Endothelial cell of umbilical vein (primary cell): ENCODE data around the gene SPRY1. TPM values are rescaled to one million over a fixed set of nuclear protein-coding genes. Genes with fewer than 3 reads are reported as not detected.

ENCODE experiments used
- BruUV-seq: library from RNA; stranded (reverse); fragments of 400-500 nt; replicated peaks from 2 replicates; lab custom pipeline; 2021; lab: Mats Ljungman, UMichigan
- CTCF ChIA-PET: fragments of 300-600, 350-600 bp; sonication (Branson Sonifier 250); formaldehyde crosslinking; loops from one replicate; lab custom pipeline; 2021; ENCODE audit warnings: antibody characterized with exemption, inconsistent platforms; lab: Charles Lee
- POLR2A ChIA-PET: fragments of 300-600, 350-600 bp; sonication (Branson Sonifier 250); formaldehyde crosslinking; loops from one replicate; lab custom pipeline; 2021; ENCODE audit warnings: antibody characterized with exemption, inconsistent platforms; lab: Charles Lee
- DNase-seq: peaks from one replicate; pipeline ENCODE4 v3.0.0-alpha.2; 2011; ENCODE audit warnings: low read depth, low spot score
- FAIRE-seq: peaks from 2 replicates; lab custom pipeline; 2011; peaks lifted over from hg19 to GRCh38; lab: Jason Lieb, UNC
- H2AFZ ChIP-seq: 2 replicates; pipeline ENCODE4 v1.6.0; 2012; ENCODE audit warnings: low read depth, low read length, control low read depth, inconsistent platforms
- H3K27ac ChIP-seq: 2 replicates; pipeline ENCODE4 v1.5.1; 2011; ENCODE audit warnings: low read depth, mild to moderate bottlenecking, control low read depth, low read length, moderate library complexity; ENCODE audit not compliant: insufficient read depth
- H3K27me3 ChIP-seq, 2 experiments: 2 replicates each; pipeline versions ENCODE4 v1.6.0 to v1.6.1; 2011; ENCODE audit warnings: low read length in 2 of 2, mixed read lengths in 1 of 2; ENCODE audit not compliant: control insufficient read depth in 2 of 2, insufficient read depth in 2 of 2
- H3K36me3 ChIP-seq, 2 experiments: 2 replicates in 1 of 2; 3 replicates in 1 of 2; pipeline ENCODE4 v1.5.1; 2011; ENCODE audit warnings: low read length in 2 of 2, mild to moderate bottlenecking in 1 of 2, moderate library complexity in 1 of 2; ENCODE audit not compliant: control insufficient read depth in 2 of 2, insufficient read depth in 2 of 2; ENCODE audit errors: extremely low read depth in 1 of 2
- H3K4me1 ChIP-seq: 3 replicates; pipeline ENCODE4 v1.5.1; 2011; ENCODE audit warnings: mild to moderate bottlenecking, low read length; ENCODE audit not compliant: control insufficient read depth, insufficient read depth; ENCODE audit errors: extremely low read depth
- H3K4me2 ChIP-seq: 2 replicates; pipeline ENCODE4 v1.6.1; 2011; ENCODE audit warnings: low read length, control low read depth, mixed read lengths; ENCODE audit not compliant: insufficient read depth
- H3K4me3 ChIP-seq, 3 experiments: fragments of 200-600 bp in 1 of 3; sonication (generic), shearing (Covaris generic) in 1 of 3; replicated peaks in 1 of 3; 2 replicates each; pipeline ENCODE4 v1.5.1; 2011 to 2016; ENCODE audit warnings: control low read depth in 3 of 3, low read length in 3 of 3, mild to moderate bottlenecking in 2 of 3, inconsistent platforms in 1 of 3, low read depth in 1 of 3, moderate library complexity in 1 of 3; ENCODE audit not compliant: insufficient read depth in 1 of 3
- H3K79me2 ChIP-seq: 2 replicates; pipeline ENCODE4 v1.6.0; 2012; ENCODE audit warnings: low read length, inconsistent platforms; ENCODE audit not compliant: control insufficient read depth, insufficient read depth
- H3K9ac ChIP-seq: replicated peaks from 2 replicates; pipeline ENCODE3; 2011; ENCODE audit warnings: low read length, control low read depth; ENCODE audit not compliant: insufficient read depth; ENCODE audit errors: extremely low read depth
- H3K9me1 ChIP-seq: replicated peaks from 3 replicates; pipeline ENCODE4 v1.6.0; 2011; ENCODE audit warnings: mild to moderate bottlenecking, low read length; ENCODE audit not compliant: control insufficient read depth, insufficient read depth; ENCODE audit errors: extremely low read depth
- H3K9me3 ChIP-seq: replicated peaks from 2 replicates; pipeline ENCODE4 v1.5.1; 2012; ENCODE audit warnings: low read length, inconsistent platforms; ENCODE audit not compliant: control insufficient read depth, insufficient read depth
- H4K20me1 ChIP-seq: replicated peaks from 2 replicates; pipeline ENCODE3; 2011; ENCODE audit warnings: mild to moderate bottlenecking, low read length; ENCODE audit not compliant: control insufficient read depth, insufficient read depth; ENCODE audit errors: extremely low read depth
- FOS ChIP-seq: IDR thresholded peaks from 2 replicates; pipeline ENCODE4 v1.6.1; 2011; ENCODE audit warnings: mild to moderate bottlenecking, low read length, moderate library complexity, borderline replicate concordance; ENCODE audit not compliant: insufficient read depth
- GATA2 ChIP-seq: IDR thresholded peaks from 2 replicates; pipeline ENCODE4 v1.7.0; 2011; ENCODE audit warnings: low read depth, mild to moderate bottlenecking, moderate library complexity, mixed read lengths, low read length; ENCODE audit not compliant: insufficient read length, insufficient read depth
- JUN ChIP-seq: IDR thresholded peaks from 2 replicates; pipeline ENCODE4 v1.6.1; 2011; ENCODE audit warnings: borderline replicate concordance, low read depth; ENCODE audit not compliant: insufficient read length, insufficient read depth
- MYC ChIP-seq: IDR thresholded peaks from one replicate; pipeline ENCODE4 v1.6.1; 2011; ENCODE audit warnings: mild to moderate bottlenecking, low read depth, low read length
- POLR2AphosphoS5 ChIP-seq: IDR thresholded peaks from 2 replicates; pipeline ENCODE4 v1.6.1; 2012; ENCODE audit warnings: low read depth, mild to moderate bottlenecking, control low read depth, low read length, moderate library complexity; ENCODE audit not compliant: insufficient read depth
- dilution Hi-C: fragments of 300-500 bp; cut with MboI; formaldehyde crosslinking; loops from one replicate; pipeline ENCODE4 v1.15.0; 2019; ENCODE audit warnings: low sequenced_read_pairs; ENCODE audit not compliant: extremely low pct_ligation_motif_present
- intact Hi-C: fragments of 100-400 bp; cut with micrococcal nuclease; formaldehyde crosslinking; loops from one replicate; pipeline ENCODE4 v1.10.0; 2022
- polyA plus RNA-seq, 4 experiments: library from polyadenylated mRNA; depleted of rRNA in 3 of 4; stranded (reverse) in 3 of 4; unstranded in 1 of 4; fragments of >200 nt; gene quantifications; 2 replicates each; pipeline versions ENCODE4 v1.2.1 to v1.2.3, GENCODE V29; 2011 to 2012; ENCODE audit warnings: missing spikeins in 1 of 4
- total RNA-seq: library from RNA; stranded (reverse); gene quantifications from 2 replicates; pipeline ENCODE4 v1.2.3, GENCODE V29; 2021
- TF ChIP-seq, protein P1 (sequence below), 2 donors: IDR thresholded peaks; 1 replicate in 1 of 2; 2 replicates in 1 of 2; pipeline ENCODE4 v1.5.1; 2011; ENCODE audit warnings: low read length in 2 of 2, mild to moderate bottlenecking in 2 of 2, moderate library complexity in 2 of 2, control low read depth in 1 of 2, inconsistent platforms in 1 of 2, low read depth in 1 of 2; ENCODE audit not compliant: insufficient read depth in 1 of 2; ENCODE audit errors: extremely low read depth in 1 of 2
- TF ChIP-seq, protein P2 (sequence below): IDR thresholded peaks from 2 replicates; pipeline ENCODE4 v1.6.1; 2011; ENCODE audit not compliant: insufficient read depth, insufficient read length

SPRY1 gene
- total and polyA plus RNA-seq, 2 donors (not counting 3 experiments of a cell fraction or from before 2014, with no cell fraction given) = 14.1 to 43.7 TPM

DNA sequence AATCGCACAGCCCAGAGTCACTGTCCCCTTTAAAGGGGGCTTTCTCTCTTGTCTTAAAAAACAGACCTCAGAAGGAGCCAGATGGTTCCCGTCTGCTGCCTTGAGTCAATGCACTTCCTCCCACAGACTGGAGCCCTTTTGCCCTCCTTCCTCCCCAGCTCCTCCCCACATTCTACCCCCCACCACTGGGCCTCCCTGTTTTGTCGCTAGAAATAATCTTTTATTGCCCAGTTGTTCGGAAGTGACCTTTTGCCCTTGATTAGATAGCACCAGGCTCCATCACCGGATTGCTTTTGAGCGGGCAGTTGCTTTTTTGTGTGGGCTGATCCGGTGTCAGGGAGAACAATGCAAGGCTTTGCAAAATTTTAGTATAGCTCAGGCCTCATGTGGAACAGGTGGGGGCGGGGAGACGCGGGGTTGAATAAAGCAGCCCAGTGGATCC lies 47.7 kb downstream of the SPRY1 start:
- no peak overlapping the region for H3K4me3 ChIP-seq
- CTCF ChIA-PET = interaction anchor here (0.6 to 2.7 kb wide), 8 partner anchors 9 to 328 kb away, joined by 3 to 7 read pairs (median 4); partner anchors contain the start of gene SPRY1
- H3K79me2 ChIP-seq = no peaks in the 10 kb centered on the region
- DNase-seq (peak; percentile 75), FAIRE-seq (peak; percentile 91)
- TF ChIP-seq MYC (no peak), GATA2 (peak; percentile 93), JUN (peak; percentile 19), POLR2AphosphoS5 (peak; percentile 78), FOS (peak; percentile 73)
- TF ChIP-seq, protein P1, sequence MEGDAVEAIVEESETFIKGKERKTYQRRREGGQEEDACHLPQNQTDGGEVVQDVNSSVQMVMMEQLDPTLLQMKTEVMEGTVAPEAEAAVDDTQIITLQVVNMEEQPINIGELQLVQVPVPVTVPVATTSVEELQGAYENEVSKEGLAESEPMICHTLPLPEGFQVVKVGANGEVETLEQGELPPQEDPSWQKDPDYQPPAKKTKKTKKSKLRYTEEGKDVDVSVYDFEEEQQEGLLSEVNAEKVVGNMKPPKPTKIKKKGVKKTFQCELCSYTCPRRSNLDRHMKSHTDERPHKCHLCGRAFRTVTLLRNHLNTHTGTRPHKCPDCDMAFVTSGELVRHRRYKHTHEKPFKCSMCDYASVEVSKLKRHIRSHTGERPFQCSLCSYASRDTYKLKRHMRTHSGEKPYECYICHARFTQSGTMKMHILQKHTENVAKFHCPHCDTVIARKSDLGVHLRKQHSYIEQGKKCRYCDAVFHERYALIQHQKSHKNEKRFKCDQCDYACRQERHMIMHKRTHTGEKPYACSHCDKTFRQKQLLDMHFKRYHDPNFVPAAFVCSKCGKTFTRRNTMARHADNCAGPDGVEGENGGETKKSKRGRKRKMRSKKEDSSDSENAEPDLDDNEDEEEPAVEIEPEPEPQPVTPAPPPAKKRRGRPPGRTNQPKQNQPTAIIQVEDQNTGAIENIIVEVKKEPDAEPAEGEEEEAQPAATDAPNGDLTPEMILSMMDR (IDR thresholded peaks at IDR 0.05; ENCODE audit: extremely low read depth in 1 of 2, insufficient read depth in 1 of 2, low read depth in 1 of 2, low read length in 2 of 2) = no peak
- TF ChIP-seq, protein P2, sequence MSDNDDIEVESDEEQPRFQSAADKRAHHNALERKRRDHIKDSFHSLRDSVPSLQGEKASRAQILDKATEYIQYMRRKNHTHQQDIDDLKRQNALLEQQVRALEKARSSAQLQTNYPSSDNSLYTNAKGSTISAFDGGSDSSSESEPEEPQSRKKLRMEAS = no peak
- dilution Hi-C loops = no loop called here
- no peaks in the 10 kb centered on the region for H3K9me3 ChIP-seq
- POLR2A ChIA-PET = no interaction called here
- no TSS peak for BruUV-seq
- H3K4me1 ChIP-seq = peaks cover 22% of the 10 kb centered on the region
- peak overlapping the region; percentile 38 for H3K9ac ChIP-seq
- H3K27ac ChIP-seq = peak overlapping the region; percentile 45
- H3K9me1 ChIP-seq = no peaks in the 10 kb centered on the region
- H3K36me3 ChIP-seq = no peaks in the 10 kb centered on the region
- intact Hi-C loops = loop anchor here (1.0 to 2.0 kb wide), 6 partner anchors 26 to 111 kb away; no protein-coding TSS in a partner anchor
- H3K27me3 ChIP-seq = no peaks in the 10 kb centered on the region
- no peak overlapping the region for H2AFZ ChIP-seq
- H4K20me1 ChIP-seq = no peaks in the 10 kb centered on the region
- H3K4me2 ChIP-seq = peak overlapping the region; percentile 56
